LNCaP clone FGC (cell line): ENCODE results near the gene HEG1.

Source experiments
- DNase-seq: peaks from one replicate; pipeline ENCODE4 v3.0.0-alpha.2; 2011; ENCODE audit warnings: low read depth
- H3K4me3 ChIP-seq: 2 replicates; pipeline ENCODE4 v1.5.1; 2011; ENCODE audit warnings: mild to moderate bottlenecking, low read depth, low read length, control low read depth
- CTCF ChIP-seq: IDR thresholded peaks from 2 replicates; pipeline ENCODE4 v1.5.1; 2012; ENCODE audit warnings: mild to moderate bottlenecking; ENCODE audit not compliant: control insufficient read depth, insufficient read depth; ENCODE audit errors: extremely low read depth

HEG1 gene

GRCh38 chr3:124995460-124995994 lies 60.3 kb downstream of the HEG1 start:
- H3K4me3 ChIP-seq: no peak overlapping the region
- TF ChIP-seq CTCF: peak; percentile 94
- DNase-seq: no peak

GRCh38 chr3:124993466-124993865 lies 62.3 kb downstream of the HEG1 start:
- no peak for DNase-seq
- TF ChIP-seq CTCF: no peak

GRCh38 chr3:124992041-124992440 lies 63.8 kb downstream of the HEG1 start:
- no peak for TF ChIP-seq CTCF
- DNase-seq: no peak
- H3K4me3 ChIP-seq: no peak overlapping the region

More at GRCh38 chr3:124993466-124993865, 62.3 kb downstream of the HEG1 start:
- no peak overlapping the region for H3K4me3 ChIP-seq

- H3K4me3 ChIP-seq: no peak overlapping the region
- TF ChIP-seq CTCF: peak; percentile 86
- DNase-seq: no peak
Measured at GRCh38 chr3:124986192-124987143, 69.3 kb downstream of the HEG1 start.

GRCh38 chr3:124985349-124985748 lies 70.4 kb downstream of the HEG1 start:
- DNase-seq: no peak
- no peak for TF ChIP-seq CTCF
- H3K4me3 ChIP-seq: no peak overlapping the region

GRCh38 chr3:124984754-124985153 lies 71.0 kb downstream of the HEG1 start:
- H3K4me3 ChIP-seq: no peak overlapping the region
- no peak for TF ChIP-seq CTCF
- no peak for DNase-seq
